Measurements from ENCODE around the gene MTREX. TPM values are rescaled to one million over a fixed set of nuclear protein-coding genes. Genes with fewer than 3 reads are reported as not detected.

Gene MTREX
- total RNA-seq, 4 donors from 2014 or later, result 66.3 to 130 (median 76.3) TPM

DNA sequence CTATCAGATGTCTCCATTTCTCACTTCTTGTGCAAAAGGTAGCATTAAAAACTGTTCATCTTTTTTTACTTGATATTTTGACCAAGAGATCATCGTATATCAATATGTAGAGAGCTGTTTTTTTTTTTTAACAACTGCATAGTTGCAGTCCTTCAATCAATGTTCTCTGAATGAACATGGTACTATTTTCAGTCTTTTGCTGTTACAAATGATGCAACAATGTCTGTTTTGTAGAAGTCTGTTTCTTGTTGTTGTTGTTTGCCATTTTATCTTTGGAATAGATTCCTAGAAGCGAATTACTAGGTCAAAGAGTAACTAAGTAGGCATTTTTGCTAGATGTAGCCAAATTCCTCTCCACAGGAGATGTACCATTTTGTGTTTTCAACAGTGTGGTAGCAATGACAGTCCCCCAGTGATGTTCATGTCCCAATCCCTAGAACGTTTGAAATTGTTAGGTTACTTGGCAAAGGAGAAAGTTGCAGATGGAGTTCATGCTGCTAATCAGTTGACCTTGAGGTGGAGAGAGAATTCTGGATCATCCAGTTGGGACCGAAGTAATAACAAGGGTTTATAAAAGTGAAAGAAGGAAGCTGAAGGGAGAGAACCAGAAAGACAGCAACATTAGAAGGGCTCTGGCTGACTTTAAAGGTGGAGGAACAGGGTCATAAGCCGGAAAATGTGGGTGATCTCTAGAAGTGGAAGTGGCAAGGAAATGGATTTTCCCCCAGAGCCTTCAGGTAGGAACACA lies 6.3 kb downstream of the MTREX start:
- TF ChIP-seq CTCF (IDR thresholded peaks at IDR 0.05; ENCODE audit: low read depth), result no peak

DNA sequence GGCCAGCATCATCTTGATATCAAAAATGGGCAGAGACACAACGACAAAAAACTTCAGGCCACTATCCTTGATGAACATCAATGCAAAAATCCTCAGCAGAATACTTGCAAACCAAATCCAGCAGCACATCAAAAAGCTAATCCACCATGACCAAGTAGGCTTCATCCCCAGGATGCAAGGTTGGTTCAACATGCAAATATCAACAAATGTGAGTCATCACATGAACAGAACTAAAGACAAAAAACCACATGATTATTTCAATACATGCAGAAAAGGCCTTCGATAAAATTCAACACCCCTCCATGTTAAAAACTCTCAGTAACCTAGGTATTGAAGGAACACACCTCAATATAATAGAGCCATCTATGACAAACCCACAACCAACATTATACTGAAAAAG lies 8.5 kb downstream of the MTREX start:
- no peak for TF ChIP-seq CTCF (IDR thresholded peaks at IDR 0.05; ENCODE audit: low read depth)

GRCh38 chr5:55316837-55317236 lies 9.0 kb downstream of the MTREX start:
- TF ChIP-seq CTCF (IDR thresholded peaks at IDR 0.05; ENCODE audit: low read depth), result no peak

- no peak for TF ChIP-seq CTCF (IDR thresholded peaks at IDR 0.05; ENCODE audit: low read depth)
Observed at GRCh38 chr5:55319491-55319890, 11.7 kb downstream of the MTREX start.

DNA sequence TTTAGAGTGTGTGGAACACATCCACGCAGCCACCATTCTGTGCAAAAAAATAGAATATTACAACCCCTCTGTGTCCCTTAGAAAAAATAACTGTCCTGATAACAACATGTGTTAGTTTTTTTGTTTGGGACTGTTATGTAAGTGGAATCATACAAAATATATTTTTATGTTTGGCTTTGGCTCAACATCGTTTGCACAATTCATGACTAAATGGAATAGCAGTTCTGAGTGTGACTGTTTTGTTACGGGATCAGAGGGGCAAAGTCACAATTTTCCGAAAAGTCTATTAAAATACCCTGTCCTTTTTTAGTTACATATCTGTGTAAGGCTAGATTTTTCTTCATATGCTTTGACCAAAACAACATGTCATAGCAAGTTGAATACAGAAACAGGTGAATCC lies 12.8 kb downstream of the MTREX start:
- TF ChIP-seq CTCF (IDR thresholded peaks at IDR 0.05; ENCODE audit: low read depth), result no peak

DNA sequence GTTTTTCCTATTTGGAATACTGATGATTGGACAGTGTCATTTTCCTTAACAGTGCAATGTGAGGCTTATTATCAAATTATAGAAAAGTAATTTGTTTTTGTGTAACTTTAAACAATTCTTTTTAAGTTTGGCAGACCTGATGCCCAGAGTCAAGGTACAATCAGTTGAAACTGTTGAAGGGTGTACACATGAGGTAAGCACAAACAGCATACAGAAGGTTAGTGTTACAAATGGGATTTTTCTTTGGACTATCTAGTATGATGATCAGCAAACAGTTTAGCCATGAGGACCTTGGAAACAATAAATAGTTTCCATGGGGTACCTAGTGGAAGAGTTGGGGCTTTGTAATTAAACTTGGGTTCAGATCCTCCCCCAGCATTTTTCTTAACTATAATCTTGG lies 16.2 kb downstream of the MTREX start:
- TF ChIP-seq CTCF (IDR thresholded peaks at IDR 0.05; ENCODE audit: low read depth), result no peak

- no peak for TF ChIP-seq CTCF (IDR thresholded peaks at IDR 0.05; ENCODE audit: low read depth)
Observed at GRCh38 chr5:55324815-55325418, 17.1 kb downstream of the MTREX start.
